Heart left ventricle (tissue), 13 donors: ENCODE data around the gene DNAJC18.

Experiments used
- POLR2A ChIP-seq, 2 donors: fragments of 450-650 bp; IDR thresholded peaks; one replicate each; pipeline ENCODE4 v1.6.1; 2017; ENCODE audit warnings: antibody characterized with exemption in 2 of 2, mild to moderate bottlenecking in 2 of 2, moderate library complexity in 2 of 2
- TF ChIP-seq, protein P1 (sequence below), 12 donors: fragments of 200-600 bp; sonication (generic) in 4 of 12; IDR thresholded peaks; one replicate each; pipeline versions ENCODE4 v1.5.0 to v1.8.0; 2018 to 2022; ENCODE audit warnings: antibody characterized with exemption in 12 of 12, mild to moderate bottlenecking in 5 of 12
- donor health status: ischemic (EF 13 %, LVEDD 7.1; RV severe dilation, severe dysfunction).
- donor health status: DM: no; HTN: yes; CAD: no.
- donor health status: DM: no; HTN: no; CAD: no.
- donor health status: ischemic (EF 25% LVEDD 6.9; RV normal size, moderate dysfunction).
- donor health status: ischemic (EF 25% LVEDD 5.7; RV mildly dilated, moderate dysfunction).
- donor health status: ischemic (EF 35%, LVEDD 5.7; RV mildly dilated, moderate dysfunction).
- donor health status: nonischemic (EF 11% LVEDD 7.7; RV severe dilation, severe dysfunction).
- donor health status: DM: yes; HTN: yes; CAD: no.
- donor health status: PGD.
- donor health status: ischemic (EF 29% LVEDD 5.4; RV normal size, mild dysfunction).
- donor health status: nonischemic (EF 23%, LVEDD 6.1; RV moderate dilation, normal function).

DNA sequence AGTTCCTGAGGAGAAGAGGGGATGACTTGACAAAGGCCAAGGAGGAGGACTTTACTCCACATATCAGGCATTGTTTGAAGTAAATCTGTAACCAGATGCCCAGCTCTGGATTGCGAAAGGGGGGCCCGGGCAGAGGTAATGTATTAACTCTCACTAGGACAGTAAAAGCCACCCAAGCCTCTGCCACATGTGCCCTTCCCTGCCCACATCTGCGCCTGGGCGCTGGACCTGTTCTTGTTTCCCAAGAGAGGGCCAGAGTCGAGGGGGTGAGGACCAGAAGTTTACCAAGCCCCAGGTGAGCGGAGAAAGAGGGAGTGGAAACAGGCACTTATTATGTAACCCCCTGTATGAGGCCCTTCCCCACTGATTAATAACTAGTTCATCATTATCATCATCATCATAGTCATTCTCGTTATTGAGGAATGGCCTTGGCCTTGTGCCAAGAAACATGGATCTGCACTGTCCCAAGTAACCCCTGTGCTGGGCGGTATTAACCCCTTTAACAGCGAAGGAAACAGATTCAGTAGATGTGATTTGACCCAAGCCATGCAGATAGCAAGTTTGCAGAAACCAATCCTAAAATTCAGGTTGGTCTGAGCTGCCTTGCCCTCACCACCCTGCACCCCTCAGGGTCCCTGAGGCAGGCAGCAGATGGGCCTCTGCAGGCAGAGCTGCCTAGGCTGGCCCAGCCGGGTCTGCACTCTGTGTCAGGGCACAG is 55.9 kb downstream of the DNAJC18 start, which contains the start of gene SLC23A1:
- TF ChIP-seq, protein P1, sequence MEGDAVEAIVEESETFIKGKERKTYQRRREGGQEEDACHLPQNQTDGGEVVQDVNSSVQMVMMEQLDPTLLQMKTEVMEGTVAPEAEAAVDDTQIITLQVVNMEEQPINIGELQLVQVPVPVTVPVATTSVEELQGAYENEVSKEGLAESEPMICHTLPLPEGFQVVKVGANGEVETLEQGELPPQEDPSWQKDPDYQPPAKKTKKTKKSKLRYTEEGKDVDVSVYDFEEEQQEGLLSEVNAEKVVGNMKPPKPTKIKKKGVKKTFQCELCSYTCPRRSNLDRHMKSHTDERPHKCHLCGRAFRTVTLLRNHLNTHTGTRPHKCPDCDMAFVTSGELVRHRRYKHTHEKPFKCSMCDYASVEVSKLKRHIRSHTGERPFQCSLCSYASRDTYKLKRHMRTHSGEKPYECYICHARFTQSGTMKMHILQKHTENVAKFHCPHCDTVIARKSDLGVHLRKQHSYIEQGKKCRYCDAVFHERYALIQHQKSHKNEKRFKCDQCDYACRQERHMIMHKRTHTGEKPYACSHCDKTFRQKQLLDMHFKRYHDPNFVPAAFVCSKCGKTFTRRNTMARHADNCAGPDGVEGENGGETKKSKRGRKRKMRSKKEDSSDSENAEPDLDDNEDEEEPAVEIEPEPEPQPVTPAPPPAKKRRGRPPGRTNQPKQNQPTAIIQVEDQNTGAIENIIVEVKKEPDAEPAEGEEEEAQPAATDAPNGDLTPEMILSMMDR (IDR thresholded peaks at IDR 0.05), result no peak
- TF ChIP-seq POLR2A (IDR thresholded peaks at IDR 0.05), result no peak
